ENCODE measurements around the gene CACNG5. TPM values are rescaled to one million over a fixed set of nuclear protein-coding genes. Genes with fewer than 3 reads are reported as not detected.
A peak's percentile ranks its signal among the peaks of the same experiment; 100 is the strongest.

Gene CACNG5
- total and polyA plus RNA-seq, 2 experiments from 2014 or later, result 1.8 to 3.3 TPM

GRCh38 chr17:66829883-66830282 lies 5.0 kb upstream of the CACNG5 start:
- no peaks in the 10 kb centered on the region; the same call in 2 of the 3 replicates for H3K9me3 Mint-ChIP-seq
- no peak overlapping the region for H3K27ac ChIP-seq (ENCODE audit: low read depth)

GRCh38 chr17:66830451-66830850 lies 4.5 kb upstream of the CACNG5 start:
- H3K36me3 ChIP-seq (ENCODE audit: insufficient read depth), result no peaks in the 10 kb centered on the region
- DNase-seq (ENCODE audit: low spot score) (peak; percentile 41), ATAC-seq (peak; percentile 13)
- Mint-ChIP-seq H3K27me3 (ENCODE audit: insufficient read depth, low read depth, poor library complexity) (peaks cover 16% of the 10 kb centered on the region), H3K36me3 (ENCODE audit: low read depth) (no peaks in the 10 kb centered on the region), H3K27ac (no peak overlapping the region), H3K9me3 (no peaks in the 10 kb centered on the region; the same call in 2 of the 3 replicates), H3K4me3 (no peak overlapping the region), H3K4me1 (peaks cover 27% of the 10 kb centered on the region)
- H3K79me2 ChIP-seq (replicated peaks; ENCODE audit: insufficient read depth), result no peaks in the 10 kb centered on the region
- H3F3A ChIP-seq (replicated peaks; ENCODE audit: low read depth), result peaks cover 12% of the 10 kb centered on the region; the same call in 1 of the 2 replicates
- H3K4me3 ChIP-seq, result peak overlapping the region; percentile 31; the same call in 1 of the 2 replicates
- no peaks in the 10 kb centered on the region for H4K20me1 ChIP-seq (replicated peaks; ENCODE audit: insufficient read depth)
- H3K4me2 ChIP-seq, result peak overlapping the region; percentile 67; the same call in 1 of the 2 replicates
- H3K27ac ChIP-seq (ENCODE audit: low read depth), result no peak overlapping the region
- no peak overlapping the region for H2AFZ ChIP-seq
- 0 out of 2 replicates have a peak, but pooled peaks cover 5% of the 10 kb centered on the region for H3K27me3 ChIP-seq (ENCODE audit: insufficient read depth)
- H3K4me1 ChIP-seq (ENCODE audit: insufficient read depth), result peaks cover 16% of the 10 kb centered on the region
- H3K9me2 ChIP-seq (ENCODE audit: insufficient read depth), result no peaks in the 10 kb centered on the region
- TF ChIP-seq CREB1 (CRISPR knock-in tag; IDR thresholded peaks at IDR 0.05; ENCODE audit: low read depth), result no peak
- no peak for TF ChIP-seq EZH2 (IDR thresholded peaks at IDR 0.05; ENCODE audit: low read depth, unreplicated experiment)
- no peak for TF ChIP-seq ETS1 (IDR thresholded peaks at IDR 0.05)
- TF ChIP-seq ZNF114 (CRISPR knock-in tag; IDR thresholded peaks at IDR 0.05), result no peak
- TF ChIP-seq REST (IDR thresholded peaks at IDR 0.05; ENCODE audit: unreplicated experiment), result no peak
- TF ChIP-seq ZNF462 (CRISPR knock-in tag; IDR thresholded peaks at IDR 0.05), result no peak
- TF ChIP-seq STAT1 (IDR thresholded peaks at IDR 0.05; ENCODE audit: unreplicated experiment), result no peak
- no peak for TF ChIP-seq EZH2phosphoT487 (IDR thresholded peaks at IDR 0.05; ENCODE audit: unreplicated experiment)
- TF ChIP-seq NANOG (IDR thresholded peaks at IDR 0.05; ENCODE audit: borderline replicate concordance), result no peak
- no peak for TF ChIP-seq JUNB (IDR thresholded peaks at IDR 0.05; ENCODE audit: unreplicated experiment)

More at GRCh38 chr17:66829883-66830282, 5.0 kb upstream of the CACNG5 start:
- Histone ChIP-seq H3K9me2 (ENCODE audit: insufficient read depth) (no peaks in the 10 kb centered on the region), H3K79me2 (replicated peaks; ENCODE audit: insufficient read depth) (no peaks in the 10 kb centered on the region), H4K20me1 (replicated peaks; ENCODE audit: insufficient read depth) (no peaks in the 10 kb centered on the region), H2AFZ (0 out of 2 replicates have a peak overlapping the region, but pooled peaks have one; percentile 86), H3K4me1 (ENCODE audit: insufficient read depth) (peaks cover 16% of the 10 kb centered on the region), H3K27me3 (ENCODE audit: insufficient read depth) (0 out of 2 replicates have a peak, but pooled peaks cover 3% of the 10 kb centered on the region), H3K4me2 (peak overlapping the region; percentile 67), H3F3A (replicated peaks; ENCODE audit: low read depth) (peaks cover 12% of the 10 kb centered on the region; the same call in 1 of the 2 replicates), H3K36me3 (ENCODE audit: insufficient read depth) (no peaks in the 10 kb centered on the region), H3K4me3 (peak overlapping the region; percentile 31; the same call in 1 of the 2 replicates)
- TF ChIP-seq NANOG (IDR thresholded peaks at IDR 0.05; ENCODE audit: borderline replicate concordance) (no peak), EZH2phosphoT487 (IDR thresholded peaks at IDR 0.05; ENCODE audit: unreplicated experiment) (no peak), ZNF114 (CRISPR knock-in tag; IDR thresholded peaks at IDR 0.05) (no peak), JUNB (IDR thresholded peaks at IDR 0.05; ENCODE audit: unreplicated experiment) (no peak), EZH2 (IDR thresholded peaks at IDR 0.05; ENCODE audit: low read depth, unreplicated experiment) (no peak)
- H3K4me3 Mint-ChIP-seq, result peak overlapping the region; percentile 55
- H3K4me1 Mint-ChIP-seq, result peaks cover 27% of the 10 kb centered on the region
- no peak overlapping the region for H3K27ac Mint-ChIP-seq
- ATAC-seq, result peak; percentile 67
- peaks cover 16% of the 10 kb centered on the region for H3K27me3 Mint-ChIP-seq (ENCODE audit: insufficient read depth, low read depth, poor library complexity)
- H3K36me3 Mint-ChIP-seq (ENCODE audit: low read depth), result no peaks in the 10 kb centered on the region
- DNase-seq (ENCODE audit: low spot score), result peak; percentile 55

Data from GM23338 (cell line).